ENCODE measurements around the gene MN1.

The MN1 gene

DNA sequence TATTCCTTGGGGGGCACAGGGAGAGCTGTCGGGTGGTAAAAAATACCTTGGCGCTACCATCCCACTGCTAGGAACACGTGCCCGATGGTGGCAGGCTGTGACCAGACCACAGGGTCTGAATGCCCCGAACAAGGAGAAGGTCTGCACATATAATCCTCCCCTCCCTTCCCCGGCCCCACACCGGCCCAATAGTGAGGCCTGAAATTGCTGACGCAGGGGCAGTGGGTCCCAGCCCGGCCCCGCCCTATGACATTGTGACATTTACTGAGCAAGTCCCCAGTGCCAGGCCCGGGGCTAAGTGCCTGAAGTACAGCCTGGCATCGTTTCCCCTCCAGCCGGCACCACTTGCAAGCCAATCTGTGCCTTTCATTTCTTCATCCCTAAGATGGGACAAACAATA is 19.5 kb downstream of the MN1 start:
- no peak for DNase-seq

DNA sequence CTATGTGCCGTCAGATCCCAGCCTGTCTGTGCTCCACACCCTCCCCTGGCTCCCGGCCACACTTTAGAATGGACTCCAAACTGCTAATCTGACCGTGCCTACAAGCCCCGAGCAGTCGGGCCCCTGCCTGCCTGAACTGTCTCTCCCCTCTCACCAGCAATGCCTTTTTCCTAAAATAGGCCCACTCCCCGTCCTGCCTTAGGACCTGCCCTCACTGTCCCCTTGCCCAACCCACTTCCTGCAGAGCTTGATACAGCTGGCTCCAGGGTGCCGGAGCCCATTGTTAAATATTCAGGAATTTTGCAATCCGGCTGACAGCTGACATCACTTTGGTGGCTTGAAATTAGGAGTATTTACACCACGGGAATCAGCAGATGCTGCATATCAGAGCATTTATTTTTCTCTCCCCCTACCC is 21.4 kb downstream of the MN1 start:
- DNase-seq: no peak

DNA sequence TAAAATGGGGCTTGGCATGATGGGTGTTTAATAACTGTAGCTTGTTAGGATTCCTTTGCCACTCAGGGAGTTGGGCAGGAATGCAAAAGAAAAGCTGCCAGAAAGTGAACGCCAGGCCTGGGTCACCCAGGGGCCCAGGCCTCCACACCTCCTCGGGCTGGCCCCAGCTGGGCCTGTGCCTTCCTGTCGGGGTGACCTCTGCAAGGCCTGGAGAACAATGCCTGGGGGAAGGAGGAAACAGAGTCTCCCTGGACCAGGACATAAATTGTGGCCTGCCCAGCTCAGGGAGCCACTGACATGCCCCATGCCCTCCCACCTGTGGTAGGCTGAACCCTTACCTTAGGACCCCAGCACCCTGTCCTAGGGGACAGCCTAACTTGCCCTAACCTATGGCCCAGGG is 21.9 kb downstream of the MN1 start:
- no peak for DNase-seq

DNA sequence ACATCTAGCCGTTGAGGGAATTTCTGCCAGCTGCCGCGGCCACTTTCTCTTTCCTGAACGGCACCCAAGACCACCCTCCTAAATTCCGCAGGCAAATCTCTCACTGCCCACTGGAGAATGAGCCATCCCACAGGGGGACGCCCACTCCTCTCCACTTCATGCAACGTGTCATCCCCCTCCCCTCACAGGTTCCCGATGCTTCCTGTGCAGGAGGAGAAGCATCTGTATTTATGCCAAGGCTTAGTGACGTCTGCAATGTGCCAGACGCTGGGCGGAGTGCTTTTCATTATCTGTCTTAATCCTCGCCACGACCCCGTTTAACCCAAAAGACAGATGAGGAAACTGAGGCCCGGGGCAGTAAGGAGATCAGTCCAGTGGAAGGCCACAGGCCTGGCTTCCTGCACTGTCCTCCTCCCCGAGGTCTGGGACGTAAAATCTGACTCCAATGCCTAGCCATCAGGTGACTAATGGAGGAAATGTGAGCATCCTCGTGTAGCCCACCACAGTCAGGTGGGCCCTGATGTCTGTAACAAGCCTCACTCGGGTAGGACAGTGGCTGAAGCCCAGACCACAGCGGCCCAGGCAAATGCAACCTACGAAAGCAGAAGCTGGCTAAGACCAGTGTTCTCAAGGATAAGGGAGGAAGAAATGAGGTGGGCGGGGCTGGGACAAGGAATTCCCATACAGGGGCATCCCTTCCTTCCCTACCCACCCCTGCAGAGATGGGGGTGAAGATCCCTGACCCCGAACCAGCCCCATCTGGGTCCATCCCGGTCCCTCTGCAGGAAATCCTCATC is 23.1 kb downstream of the MN1 start:
- DNase-seq: no peak

DNA sequence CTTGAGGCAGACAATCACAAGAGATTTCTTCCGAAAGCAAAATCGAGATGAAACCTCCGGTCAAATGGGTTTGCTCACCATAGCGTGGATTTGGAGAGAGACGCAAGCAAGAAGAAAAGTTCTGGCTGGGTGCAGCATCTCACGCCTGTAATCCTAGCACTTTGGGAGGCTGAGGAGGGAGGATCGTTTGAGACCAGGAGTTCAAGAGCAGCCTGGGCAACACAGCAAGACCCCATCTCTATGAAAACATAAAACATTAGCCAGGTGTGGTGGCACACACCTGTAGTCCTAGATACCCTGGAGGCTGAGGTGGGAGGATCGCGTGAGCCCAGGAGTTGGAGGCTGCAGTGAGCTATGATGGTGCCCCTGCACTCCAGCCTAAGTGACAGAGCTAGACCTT is 24.4 kb downstream of the MN1 start:
- no peak for DNase-seq

DNA sequence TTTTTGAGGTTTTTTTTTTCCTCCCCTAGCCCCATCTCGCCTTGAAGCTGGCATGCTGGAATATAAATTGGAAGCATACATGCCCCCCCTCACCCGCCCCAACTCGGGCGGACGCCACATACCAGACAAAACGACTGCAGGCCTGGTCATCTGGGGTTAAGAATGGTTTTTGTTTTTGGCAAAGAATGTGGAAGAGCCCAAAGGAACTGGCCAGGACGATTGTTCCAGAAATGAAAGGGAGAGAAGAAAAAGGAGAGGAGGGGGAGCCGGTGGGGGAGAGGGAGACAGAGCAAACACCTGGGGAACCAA is 25.0 kb downstream of the MN1 start:
- no peak for DNase-seq

DNA sequence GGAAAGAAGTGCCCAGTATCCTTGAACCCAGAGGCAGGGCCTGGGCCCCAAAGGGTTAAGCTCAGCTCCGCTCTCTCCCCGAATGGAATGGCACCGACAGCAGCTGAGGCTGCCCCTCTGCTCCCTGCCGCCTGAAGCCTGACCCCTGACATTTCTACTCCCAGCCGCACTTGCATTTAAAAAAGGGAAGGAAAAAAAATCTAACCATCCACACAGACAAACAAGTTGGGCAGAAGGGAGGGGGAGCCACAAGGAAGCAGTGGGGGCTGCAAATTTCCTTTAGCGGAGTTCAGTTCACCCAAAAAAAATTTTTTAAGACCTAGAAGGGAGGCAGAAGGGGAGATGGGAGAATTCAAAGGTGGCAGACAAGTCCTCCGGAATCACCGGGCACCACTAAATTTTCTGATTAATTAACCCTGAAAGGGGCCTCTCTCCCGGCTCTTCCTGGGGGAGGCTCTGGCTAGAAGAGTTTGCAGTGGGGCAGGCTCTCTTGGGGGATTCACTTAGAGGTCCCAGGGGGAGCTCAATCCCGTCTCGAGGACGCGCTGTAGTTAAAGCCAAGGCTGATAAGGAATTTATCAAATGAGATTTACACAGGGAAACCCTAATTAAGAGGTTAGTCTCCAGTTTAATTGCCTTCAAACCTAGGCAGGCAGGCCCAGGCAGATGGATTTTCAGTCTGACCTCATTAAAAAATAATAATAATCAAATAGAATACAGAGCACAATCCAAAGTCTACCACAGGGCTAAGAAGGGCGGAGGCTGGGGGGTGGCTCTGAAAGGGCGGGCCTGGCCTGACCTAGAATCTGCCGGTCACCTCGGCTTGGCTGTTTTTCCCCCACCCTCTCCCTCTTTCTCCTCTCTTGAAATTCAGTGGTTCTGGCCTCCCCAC is 25.6 kb downstream of the MN1 start:
- no peak for DNase-seq

DNA sequence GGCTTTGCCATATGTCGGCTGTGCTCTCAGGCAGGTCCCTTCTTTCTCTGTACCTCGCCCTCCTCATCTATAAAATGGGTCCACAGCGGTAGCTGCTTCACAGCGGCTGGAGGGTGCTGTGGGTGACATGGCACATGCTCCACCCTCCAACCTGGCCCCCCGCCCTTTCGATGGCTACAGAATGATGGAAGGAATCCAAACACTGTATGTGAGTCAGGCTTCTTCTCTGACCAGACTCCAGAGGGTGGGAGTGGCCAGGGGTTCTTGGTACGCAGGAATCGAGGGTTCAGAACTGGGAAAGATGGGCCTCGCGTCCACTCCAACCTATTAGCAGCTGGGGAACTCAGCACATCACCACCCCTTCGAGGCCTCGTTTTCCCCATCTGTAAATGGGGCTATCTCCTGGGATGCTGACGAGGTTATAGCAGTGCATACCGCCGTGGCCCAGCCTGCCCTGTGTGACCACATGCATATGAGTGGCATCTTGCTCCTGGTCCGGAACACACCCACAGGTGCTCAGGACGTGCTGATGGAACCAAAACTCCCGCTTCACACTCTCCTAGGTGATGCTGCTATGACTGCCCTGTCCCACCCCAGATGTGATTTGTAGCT is 26.4 kb downstream of the MN1 start:
- no peak for DNase-seq

DNA sequence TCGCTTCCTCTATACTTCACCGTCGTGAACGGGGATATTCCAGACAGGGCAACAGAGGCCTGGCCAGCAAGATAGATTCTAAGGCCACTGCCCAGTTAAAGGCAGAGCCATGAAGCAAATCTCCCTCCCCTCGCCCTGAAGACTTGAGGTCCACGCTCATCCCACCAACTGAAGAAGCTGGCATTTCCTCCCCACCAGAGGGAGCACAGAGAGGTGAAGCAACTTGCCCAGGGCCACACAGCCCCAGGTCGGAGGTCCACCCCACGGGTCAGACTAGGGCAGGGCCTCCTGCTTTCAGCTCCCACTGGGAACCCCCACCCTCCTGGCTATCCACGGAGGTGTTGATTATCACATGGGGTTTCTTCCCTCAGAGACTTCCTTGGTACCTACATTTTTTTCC is 27.4 kb downstream of the MN1 start:
- DNase-seq: no peak

DNA sequence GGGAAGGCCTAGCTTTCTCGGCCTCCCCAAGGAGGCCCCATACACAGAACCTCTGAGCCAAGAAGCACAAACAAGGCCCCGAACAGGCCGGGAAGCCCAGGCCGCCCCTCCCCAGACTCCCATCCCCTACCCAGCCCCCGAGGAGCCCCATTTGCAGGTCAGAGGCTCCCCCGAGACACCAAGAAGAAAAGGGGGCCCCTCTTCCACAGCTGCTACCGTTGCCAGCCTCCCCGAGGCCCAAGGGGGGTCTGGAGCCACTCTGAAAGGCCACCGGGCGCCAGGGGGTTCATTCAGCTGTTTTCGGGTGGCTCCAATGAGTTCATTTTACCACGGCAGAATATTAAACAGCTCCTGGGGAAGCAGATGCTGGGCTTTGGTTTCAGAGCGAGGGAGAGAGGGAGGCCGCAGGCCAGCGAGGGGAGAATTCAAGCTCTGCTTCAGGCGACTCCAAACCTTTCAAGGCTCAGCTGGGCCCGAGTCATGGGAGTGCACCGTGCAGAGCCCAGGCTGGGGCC is 28.5 kb downstream of the MN1 start:
- no peak for DNase-seq

DNA sequence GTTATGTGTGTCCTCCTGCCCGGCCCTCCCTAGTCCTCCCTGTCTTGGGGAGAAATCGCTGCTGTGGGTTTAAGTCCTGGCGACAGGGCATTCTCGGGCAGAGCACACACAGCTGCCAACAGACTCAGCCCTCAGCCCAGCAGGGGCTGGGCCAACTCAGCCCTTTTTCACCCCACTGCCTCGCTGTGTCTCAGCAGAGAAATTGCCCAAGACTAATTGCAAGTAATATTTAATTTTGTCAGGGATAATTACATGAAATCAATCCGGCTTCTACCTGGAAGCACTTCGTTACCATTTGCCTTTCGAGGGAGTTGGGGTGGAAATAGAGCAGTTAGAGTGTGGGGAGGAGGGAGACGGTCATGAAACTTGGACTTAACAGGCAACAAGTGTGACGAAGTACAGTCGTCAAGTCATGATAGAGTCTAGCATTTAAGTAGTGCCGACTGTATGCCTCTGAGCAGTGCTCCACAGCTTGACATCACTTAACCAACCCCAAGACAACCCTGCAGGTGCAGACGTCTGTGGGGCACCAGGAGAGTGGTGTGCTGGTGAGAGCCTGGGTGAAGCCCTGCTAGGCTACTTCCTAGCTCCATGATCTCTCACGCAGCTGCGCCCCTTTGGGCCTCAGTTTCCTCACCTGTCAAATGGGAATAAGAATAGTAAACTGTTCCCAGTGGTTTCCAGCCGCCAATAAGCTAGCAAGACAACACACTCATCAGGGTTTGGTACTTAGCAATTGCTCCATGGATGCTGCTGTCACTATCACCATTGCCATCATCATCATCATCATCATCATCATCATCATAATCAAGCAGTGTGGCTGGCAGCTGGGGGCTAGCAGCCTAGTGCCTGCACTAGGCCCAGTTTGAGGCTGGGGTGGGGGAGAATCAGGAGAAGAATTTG is 29.2 kb downstream of the MN1 start:
- DNase-seq: no peak

DNA sequence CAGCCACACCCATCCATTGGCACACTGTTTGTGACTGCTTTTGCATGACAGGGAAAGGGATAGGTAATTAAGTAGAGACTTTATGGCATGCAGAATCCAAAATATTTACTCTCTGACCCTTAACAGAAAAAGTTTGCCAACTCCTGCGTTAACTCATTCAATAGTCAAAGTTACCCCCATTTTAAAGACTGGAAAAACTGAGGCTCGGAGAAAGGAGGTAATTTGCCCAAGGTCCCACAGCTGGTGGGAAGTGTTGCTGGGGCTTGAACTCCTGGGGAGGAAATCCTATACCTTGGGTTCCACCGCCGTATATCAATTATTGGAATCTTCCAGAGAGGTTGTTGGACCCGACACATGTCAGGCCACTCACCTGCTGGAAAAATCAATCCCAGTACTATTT is 29.9 kb downstream of the MN1 start:
- no peak for DNase-seq

DNA sequence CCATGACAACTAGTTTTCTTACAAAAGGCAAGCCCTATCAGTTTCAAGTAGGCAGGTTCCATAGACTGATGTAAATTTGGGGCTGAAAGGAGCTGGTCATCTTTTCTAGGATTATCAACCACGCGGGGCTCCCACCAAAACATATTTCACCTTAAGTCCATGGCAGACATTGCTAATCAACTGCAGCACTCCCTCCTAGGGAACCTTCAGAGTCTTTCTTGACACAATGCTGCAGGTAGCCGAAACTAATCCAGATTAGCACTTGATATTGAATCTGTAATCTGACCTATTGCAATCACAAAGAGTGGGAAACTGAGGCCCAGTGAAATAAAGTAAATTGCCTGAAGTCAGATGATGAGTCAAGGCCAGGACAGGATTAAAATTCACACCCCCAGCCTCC is 32.5 kb downstream of the MN1 start:
- DNase-seq: no peak

DNA sequence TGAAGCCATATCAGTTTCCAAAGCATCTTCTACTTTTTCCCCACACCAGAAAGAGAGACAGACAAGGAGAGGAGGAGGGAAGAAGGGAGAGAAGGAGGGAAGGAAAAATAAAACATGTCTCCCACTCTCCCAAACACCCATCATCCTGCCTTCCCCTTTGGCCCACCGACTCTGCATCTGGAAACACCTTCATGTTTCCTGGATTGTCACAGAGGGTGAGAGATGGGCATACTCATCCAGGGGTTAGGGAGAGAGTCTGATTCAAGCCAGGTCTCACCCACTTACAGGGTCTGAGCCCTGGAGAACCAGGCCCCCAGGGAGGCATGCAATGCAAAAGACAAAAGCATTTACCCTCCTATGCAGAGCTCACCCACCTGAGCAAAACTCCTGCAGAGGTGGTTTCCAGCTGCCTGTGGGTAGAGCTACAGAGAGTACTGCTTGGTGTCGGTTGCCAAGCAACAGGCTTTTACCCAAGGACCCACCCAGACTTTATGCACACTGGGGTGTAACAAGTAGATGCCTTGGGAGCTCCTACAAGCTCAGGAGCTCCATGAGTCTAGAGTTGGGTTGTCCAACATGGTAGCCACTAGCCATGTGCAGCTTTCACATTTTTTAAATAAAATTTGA is 33.4 kb downstream of the MN1 start:
- DNase-seq: no peak

DNA sequence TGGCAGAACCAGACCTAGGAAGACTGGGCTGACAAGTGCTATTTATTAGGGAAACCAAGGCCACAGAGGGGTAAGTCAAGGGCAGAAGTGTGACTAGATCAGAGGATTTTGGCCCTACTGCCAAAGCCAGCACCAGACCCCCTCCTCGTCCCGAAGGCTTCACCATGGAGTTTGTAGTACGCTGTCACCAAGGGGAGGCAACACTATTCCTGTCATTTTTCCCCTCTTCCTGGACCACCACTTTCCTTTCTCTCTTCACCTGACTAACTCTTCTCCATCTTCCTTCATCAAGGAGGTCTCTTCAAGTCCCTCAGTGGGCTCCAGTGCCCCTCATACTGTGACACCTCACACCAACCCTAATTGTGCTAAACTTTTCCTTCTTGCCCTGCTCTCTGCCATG is 34.9 kb downstream of the MN1 start:
- no peak for DNase-seq

DNA sequence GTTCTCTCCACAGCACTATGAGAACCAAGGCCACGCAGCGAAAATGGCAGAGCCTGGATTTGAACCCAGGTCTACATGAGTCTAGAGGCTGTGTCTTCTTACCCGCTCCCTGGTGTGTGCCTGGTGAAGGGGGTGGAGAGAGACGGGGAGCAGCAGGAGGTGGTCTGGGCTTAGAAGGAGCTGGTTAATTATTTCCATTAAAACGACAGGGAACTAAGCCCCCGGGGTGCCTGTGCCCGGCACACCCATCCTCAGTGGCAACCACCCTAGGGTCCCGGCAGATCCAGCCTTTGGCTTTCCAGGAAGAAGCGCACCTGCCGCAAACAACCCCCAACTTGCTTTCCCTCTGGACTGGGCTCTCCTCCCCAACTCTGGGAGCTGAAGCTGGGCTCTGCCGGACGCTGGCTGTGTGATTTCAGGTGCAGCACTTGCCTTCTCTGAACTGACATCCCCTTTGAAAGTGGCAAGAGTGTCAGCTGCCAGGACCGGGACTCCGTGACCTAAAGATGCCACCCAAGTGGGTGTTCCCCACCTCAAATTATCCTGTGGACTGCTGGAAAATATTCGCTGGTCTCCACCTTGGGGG is 35.8 kb downstream of the MN1 start:
- no peak for DNase-seq

DNA sequence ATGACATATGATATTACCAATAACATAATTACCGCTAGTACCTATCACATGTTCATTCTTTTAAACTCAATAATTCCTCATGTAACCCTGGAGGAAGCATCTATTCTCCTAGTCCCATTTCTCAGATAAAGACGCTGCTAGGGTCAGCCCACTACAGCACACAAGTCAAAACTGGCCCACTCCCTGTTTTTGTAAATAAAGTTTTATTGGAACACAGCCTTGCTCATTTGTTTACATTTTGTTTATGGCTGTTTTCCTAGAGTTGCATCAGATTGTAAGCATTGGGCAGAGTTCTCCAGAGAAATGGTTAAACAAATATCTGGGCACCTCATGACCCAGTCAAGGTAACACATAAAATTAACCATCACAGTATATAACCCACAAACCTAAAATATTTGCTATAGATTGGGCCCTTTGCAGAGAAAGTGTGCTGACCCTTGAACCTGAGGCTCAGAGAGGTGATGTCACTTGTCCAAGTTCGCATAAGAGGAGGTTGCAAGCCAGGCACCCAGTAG is 36.8 kb downstream of the MN1 start:
- no peak for DNase-seq

DNA sequence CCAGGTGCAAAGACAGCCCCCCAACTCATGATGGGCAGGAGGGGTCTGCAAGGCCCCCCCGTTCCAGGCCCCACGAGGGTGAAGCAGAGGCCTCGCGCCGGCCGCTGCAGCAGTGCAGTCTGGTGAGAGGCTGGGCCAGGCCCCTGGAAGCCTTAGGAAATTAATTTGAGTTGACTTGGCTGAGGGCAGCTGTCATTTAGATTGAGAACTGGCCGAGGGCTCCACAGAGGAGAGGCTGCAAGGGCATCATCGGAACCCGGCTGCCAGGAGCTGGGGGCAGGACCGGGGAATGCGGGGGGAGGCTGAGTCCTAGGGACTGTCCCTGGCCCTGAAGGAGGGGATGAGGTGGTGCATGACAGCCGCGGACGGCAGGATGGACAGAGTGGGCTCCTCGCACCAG is 39.9 kb downstream of the MN1 start:
- DNase-seq: no peak

DNA sequence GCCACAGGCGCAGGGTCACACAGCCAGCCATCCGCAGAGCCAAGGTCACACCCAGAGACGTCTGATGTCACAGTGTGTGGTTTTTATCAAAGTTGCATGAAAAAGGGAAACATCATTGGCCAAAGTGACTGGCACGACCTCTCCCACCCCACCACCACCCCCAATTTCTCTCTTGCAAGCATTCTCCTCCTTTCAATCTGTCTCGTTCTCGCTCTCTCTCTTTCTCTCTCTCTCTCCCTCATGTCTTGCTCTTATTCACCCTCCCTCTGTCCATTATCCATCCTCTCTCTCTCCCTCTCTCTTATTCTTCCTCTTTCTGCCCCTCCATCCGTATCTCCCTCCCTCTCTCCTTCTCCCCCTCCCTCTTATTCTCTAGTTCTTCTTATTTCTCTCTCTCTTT is 40.6 kb downstream of the MN1 start:
- no peak for DNase-seq

DNA sequence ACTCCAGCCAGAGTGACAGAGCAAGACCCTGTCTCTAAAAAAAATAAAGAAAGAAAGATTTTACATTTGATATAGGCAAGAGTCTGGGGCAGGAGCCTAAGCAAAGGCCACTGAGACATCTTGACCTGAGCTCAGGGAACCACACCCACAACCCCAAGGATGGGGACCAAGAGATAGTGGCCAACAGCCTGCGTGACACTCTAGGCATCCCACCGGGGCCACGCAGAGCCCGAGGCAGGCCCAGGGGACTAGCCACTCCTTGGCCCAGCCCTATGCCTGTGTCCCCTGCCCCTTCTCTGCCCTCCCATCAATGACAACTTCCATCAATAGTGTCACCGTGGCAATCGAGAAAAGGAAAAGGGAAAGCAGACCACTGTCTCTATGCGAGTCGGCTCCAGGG is 41.1 kb downstream of the MN1 start:
- no peak for DNase-seq

DNA sequence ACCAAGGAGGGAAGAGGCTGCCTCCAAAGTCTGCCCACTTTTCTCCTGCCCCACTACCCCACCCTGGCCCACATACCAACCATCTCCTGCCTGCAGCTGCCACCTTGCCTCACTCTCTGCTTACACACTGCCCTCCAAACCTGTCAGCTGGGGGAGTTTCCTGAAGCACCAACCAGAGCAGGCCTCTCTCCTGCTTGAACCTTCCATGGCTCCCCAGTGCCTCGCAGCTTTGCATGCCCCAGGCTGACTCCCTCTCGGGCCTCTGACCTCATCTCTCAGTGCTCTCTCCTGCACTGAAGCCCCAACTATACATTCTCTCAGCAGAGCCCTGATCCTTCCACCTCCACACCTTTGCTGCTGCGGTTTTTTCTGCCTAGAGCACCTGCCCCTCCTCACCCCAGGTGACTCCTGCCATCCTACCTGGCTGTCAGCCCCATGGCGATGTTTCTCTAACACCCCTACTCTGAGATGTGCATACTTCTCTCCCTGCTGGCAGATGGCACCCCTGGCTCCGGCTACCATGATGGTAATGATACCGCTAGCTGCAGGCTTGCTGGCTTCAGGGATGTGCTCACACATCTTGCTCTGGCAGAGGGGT is 43.5 kb downstream of the MN1 start:
- DNase-seq: no peak
